ENCODE data around the gene ATP9A.

The ATP9A gene

GRCh38 chr20:51628533-51629398 lies 139.4 kb downstream of the ATP9A start:
- DNase-seq (ENCODE audit: low read depth): no peak

- DNase-seq (ENCODE audit: low read depth): no peak
These were observed 140.6 kb downstream of the ATP9A start for GRCh38 chr20:51627586-51627985.

- no peak for DNase-seq (ENCODE audit: low read depth)
These were observed 143.1 kb downstream of the ATP9A start for GRCh38 chr20:51625105-51625504.

GRCh38 chr20:51624157-51624731 lies 143.9 kb downstream of the ATP9A start:
- DNase-seq (ENCODE audit: low read depth): peak; percentile 21

- DNase-seq (ENCODE audit: low read depth): no peak
These were observed 144.9 kb downstream of the ATP9A start for GRCh38 chr20:51623255-51623654.

GRCh38 chr20:51622004-51622874 lies 146.0 kb downstream of the ATP9A start:
- no peak for DNase-seq (ENCODE audit: low read depth)

- no peak for DNase-seq (ENCODE audit: low read depth)
These were observed 147.8 kb downstream of the ATP9A start for GRCh38 chr20:51620432-51620831.

- no peak for DNase-seq (ENCODE audit: low read depth)
These were observed 152.1 kb downstream of the ATP9A start for GRCh38 chr20:51616060-51616459.

GRCh38 chr20:51614687-51615086 lies 153.5 kb downstream of the ATP9A start:
- DNase-seq (ENCODE audit: low read depth): no peak

- no peak for DNase-seq (ENCODE audit: low read depth)
These were observed 154.6 kb downstream of the ATP9A start for GRCh38 chr20:51613580-51613979.

GRCh38 chr20:51612896-51613295 lies 155.3 kb downstream of the ATP9A start:
- DNase-seq (ENCODE audit: low read depth): no peak

- DNase-seq (ENCODE audit: low read depth): no peak
These were observed 156.6 kb downstream of the ATP9A start for GRCh38 chr20:51611625-51611890.

- DNase-seq (ENCODE audit: low read depth): no peak
These were observed 157.2 kb downstream of the ATP9A start for GRCh38 chr20:51610761-51611624.

- DNase-seq (ENCODE audit: low read depth): no peak
These were observed 158.1 kb downstream of the ATP9A start for GRCh38 chr20:51610111-51610510.

- no peak for DNase-seq (ENCODE audit: low read depth)
These were observed 158.9 kb downstream of the ATP9A start for GRCh38 chr20:51609251-51609650.

- DNase-seq (ENCODE audit: low read depth): no peak
These were observed 160.1 kb downstream of the ATP9A start for GRCh38 chr20:51608061-51608460.

- DNase-seq (ENCODE audit: low read depth): no peak
These were observed 161.0 kb downstream of the ATP9A start for GRCh38 chr20:51607170-51607569.

GRCh38 chr20:51604851-51605250 lies 163.3 kb downstream of the ATP9A start:
- no peak for DNase-seq (ENCODE audit: low read depth)

GRCh38 chr20:51602131-51602530 lies 166.1 kb downstream of the ATP9A start:
- no peak for DNase-seq (ENCODE audit: low read depth)

- DNase-seq (ENCODE audit: low read depth): no peak
These were observed 167.2 kb downstream of the ATP9A start for GRCh38 chr20:51600950-51601349.

- DNase-seq (ENCODE audit: low read depth): no peak
These were observed 168.2 kb downstream of the ATP9A start for GRCh38 chr20:51600016-51600420.

- DNase-seq (ENCODE audit: low read depth): no peak
These were observed 169.6 kb downstream of the ATP9A start for GRCh38 chr20:51598556-51598955.

Measured in CMK (cell line).